Adrenal gland (tissue), 12 donors: Measurements from ENCODE around the gene PRDM12. TPM values are rescaled to one million over a fixed set of nuclear protein-coding genes. Genes with fewer than 3 reads are reported as not detected.

Experiments used
- DNase-seq, 7 donors: peaks; one replicate each; pipeline ENCODE4 v3.0.0-alpha.2; 2019 to 2020
- H3K27ac ChIP-seq, 5 donors: fragments of 200-600 bp; sonication (generic) in 4 of 5; 1 replicate in 3 of 5; 2 replicates in 2 of 5; pipeline versions ENCODE4 v1.5.1 to v1.8.0; 2016 to 2020; ENCODE audit warnings: mild to moderate bottlenecking in 1 of 5
- H3K27me3 ChIP-seq: fragments of 200-600 bp; 2 replicates; pipeline ENCODE4 v1.8.0; 2021
- H3K36me3 ChIP-seq, 2 donors: fragments of 200-600 bp; replicated peaks in 1 of 2; 1 replicate in 1 of 2; 2 replicates in 1 of 2; pipeline versions ENCODE4 v1.5.1 to v1.8.0; 2018 to 2022
- H3K4me1 ChIP-seq, 2 donors: fragments of 200-600 bp; replicated peaks in 1 of 2; 1 replicate in 1 of 2; 2 replicates in 1 of 2; pipeline versions ENCODE4 v1.5.1 to v1.8.0; 2018 to 2021
- H3K4me3 ChIP-seq, 4 donors: fragments of 200-600 bp; sonication (generic) in 3 of 4; one replicate each; pipeline ENCODE4 v1.5.1; 2016 to 2018
- H3K9me3 ChIP-seq, 3 donors: fragments of 200-600 bp; sonication (generic) in 1 of 3; replicated peaks in 1 of 3; 1 replicate in 2 of 3; 2 replicates in 1 of 3; pipeline versions ENCODE4 v1.5.1 to v1.8.0; 2016 to 2021
- POLR2A ChIP-seq, 2 donors: fragments of 450-650 bp; IDR thresholded peaks; one replicate each; pipeline ENCODE4 v1.6.1; 2017; ENCODE audit warnings: antibody characterized with exemption in 2 of 2, mild to moderate bottlenecking in 2 of 2, moderate library complexity in 1 of 2
- WGBS, 4 donors: extraction: QIAGEN DNeasy Blood & Tissue Kit in 2 of 4; methylation state at CpG; one replicate each; pipeline versions ENCODE4 v1.1.5 to v1.1.7; 2013 to 2017; 5-methylcytosine and 5-hydroxymethylcytosine counted together
- intact Hi-C, 2 donors: fragments of 100-400 bp; cut with DNase I; formaldehyde crosslinking; loops; one replicate each; pipeline versions ENCODE4 v1.14.1 to v1.15.0; 2022 to 2023
- polyA plus RNA-seq, 3 donors: library from polyadenylated mRNA; stranded (reverse); fragments of 200-250 nt in 2 of 3; fragments of 350-450 nt in 1 of 3; fragmentation: Illumina TruSeq in 1 of 3; extraction: RNeasy Lipid Tissue Mini Kit (QIAGEN cat#74804) in 1 of 3; gene quantifications; one replicate each; pipeline ENCODE4 v1.2.3, GENCODE V29; 2013 to 2014
- total RNA-seq, 9 donors: library from RNA; depleted of rRNA in 4 of 9; stranded (reverse); fragments of >200 nt in 4 of 9; fragments of 120-200 nt in 1 of 9; fragmentation: NEBNext Ultra II Directional in 1 of 9; extraction: Animal tissue kit (Norgen Biotek cat#: 25700) in 1 of 9; gene quantifications; one replicate each; pipeline versions ENCODE4 v1.1.0 to v1.2.4, GENCODE V29; 2013 to 2023
- TF ChIP-seq, protein P1 (sequence below), 6 experiments: fragments of 450-650 bp in 4 of 6; fragments of 200-600 bp in 2 of 6; sonication (generic) in 1 of 6; IDR thresholded peaks; 1 replicate in 5 of 6; 2 replicates in 1 of 6; pipeline versions ENCODE4 v1.5.1 to v1.8.0; 2016 to 2021; ENCODE audit warnings: antibody characterized with exemption in 6 of 6, mild to moderate bottlenecking in 2 of 6, moderate library complexity in 1 of 6
- donor health status: healthy with polysubstance abuse.
- donor health status: Bipolar disorder and iron deficiency.
- donor health status: DM: yes; HTN: yes; CAD: no.
- donor health status: DM: no; HTN: no; CAD: no.
- donor health status: DM: no; HTN: no; CAD: no.
- donor health status: DM: yes; HTN: yes; CAD: no.

Gene PRDM12
- total and polyA plus RNA-seq, 12 donors = 0.07 to 0.14 (median 0.08) TPM; not detected in 9

DNA sequence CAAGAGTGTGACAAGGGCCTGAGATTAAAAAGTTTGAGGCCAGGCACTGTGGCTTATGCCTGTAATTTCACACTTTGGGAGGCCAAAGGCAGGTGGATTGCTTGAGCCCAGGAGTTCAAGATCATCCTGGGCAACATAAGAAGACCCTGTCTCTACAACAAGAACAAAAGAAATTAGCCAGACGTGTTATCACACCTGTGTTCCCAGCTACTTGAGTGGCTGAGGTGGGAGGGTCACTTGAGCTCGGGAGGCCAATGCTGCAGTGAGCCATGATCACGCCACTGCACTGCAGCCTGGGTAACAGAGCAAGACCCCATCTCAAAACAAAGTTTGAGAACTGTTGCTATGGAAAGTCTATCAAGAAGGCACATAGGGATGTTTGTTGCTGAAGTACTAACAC lies 54.2 kb downstream of the PRDM12 start:
- no peaks in the 10 kb centered on the region for H3K27me3 ChIP-seq
- WGBS, 4 donors = 87 to 92% (median 90%) methylated on average over 3 of the region's 3 CpGs
- H3K36me3 ChIP-seq = no peaks in the 10 kb centered on the region
- TF ChIP-seq, protein P1, sequence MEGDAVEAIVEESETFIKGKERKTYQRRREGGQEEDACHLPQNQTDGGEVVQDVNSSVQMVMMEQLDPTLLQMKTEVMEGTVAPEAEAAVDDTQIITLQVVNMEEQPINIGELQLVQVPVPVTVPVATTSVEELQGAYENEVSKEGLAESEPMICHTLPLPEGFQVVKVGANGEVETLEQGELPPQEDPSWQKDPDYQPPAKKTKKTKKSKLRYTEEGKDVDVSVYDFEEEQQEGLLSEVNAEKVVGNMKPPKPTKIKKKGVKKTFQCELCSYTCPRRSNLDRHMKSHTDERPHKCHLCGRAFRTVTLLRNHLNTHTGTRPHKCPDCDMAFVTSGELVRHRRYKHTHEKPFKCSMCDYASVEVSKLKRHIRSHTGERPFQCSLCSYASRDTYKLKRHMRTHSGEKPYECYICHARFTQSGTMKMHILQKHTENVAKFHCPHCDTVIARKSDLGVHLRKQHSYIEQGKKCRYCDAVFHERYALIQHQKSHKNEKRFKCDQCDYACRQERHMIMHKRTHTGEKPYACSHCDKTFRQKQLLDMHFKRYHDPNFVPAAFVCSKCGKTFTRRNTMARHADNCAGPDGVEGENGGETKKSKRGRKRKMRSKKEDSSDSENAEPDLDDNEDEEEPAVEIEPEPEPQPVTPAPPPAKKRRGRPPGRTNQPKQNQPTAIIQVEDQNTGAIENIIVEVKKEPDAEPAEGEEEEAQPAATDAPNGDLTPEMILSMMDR (IDR thresholded peaks at IDR 0.05) = no peak
- TF ChIP-seq POLR2A (IDR thresholded peaks at IDR 0.05) = no peak
- peaks cover 18 to 31% of the 10 kb centered on the region in 2 donors for H3K4me1 ChIP-seq
- H3K9me3 ChIP-seq = no peaks in the 10 kb centered on the region
- intact Hi-C loops = loop anchor here in 1 of 2 donors (10.0 kb wide), 1 partner anchor 46 kb away; no protein-coding TSS in a partner anchor
- H3K4me3 ChIP-seq = no peak overlapping the region
- H3K27ac ChIP-seq = no peak overlapping the region
- DNase-seq = peak in 1 of 7 donors; percentile 14

DNA sequence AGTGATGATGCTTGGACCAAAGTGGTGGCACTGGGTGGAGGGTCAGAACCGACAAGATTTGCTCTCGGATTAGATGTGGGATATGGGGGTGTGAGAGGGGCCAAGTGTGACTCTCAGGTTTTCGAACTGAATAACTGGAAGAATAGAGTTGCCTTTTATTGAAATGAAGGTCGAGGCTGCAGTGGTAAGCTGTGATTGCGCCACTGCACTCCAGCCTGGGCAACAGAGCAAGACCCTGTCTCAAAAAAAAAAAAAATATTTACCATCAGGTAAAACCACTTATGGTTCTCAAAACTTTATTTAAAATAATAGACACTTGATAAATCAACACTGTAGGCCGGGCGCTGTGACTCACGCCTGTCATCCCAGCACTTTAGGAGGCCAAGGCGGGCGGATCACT lies 56.4 kb downstream of the PRDM12 start:
- intact Hi-C loops = no loop called here
- H3K27me3 ChIP-seq = no peaks in the 10 kb centered on the region
- 94 to 98% (median 95%) methylated on average over 10 of the region's 10 CpGs for WGBS, 4 donors
- H3K4me1 ChIP-seq = peaks cover 6 to 18% of the 10 kb centered on the region in 2 donors
- TF ChIP-seq, protein P1 (IDR thresholded peaks at IDR 0.05) = no peak
- TF ChIP-seq POLR2A (IDR thresholded peaks at IDR 0.05) = no peak
- no peaks in the 10 kb centered on the region for H3K36me3 ChIP-seq
- H3K9me3 ChIP-seq = no peaks in the 10 kb centered on the region
- DNase-seq = peak in 1 of 7 donors; percentile 48
- no peak overlapping the region for H3K27ac ChIP-seq
- H3K4me3 ChIP-seq = no peak overlapping the region

DNA sequence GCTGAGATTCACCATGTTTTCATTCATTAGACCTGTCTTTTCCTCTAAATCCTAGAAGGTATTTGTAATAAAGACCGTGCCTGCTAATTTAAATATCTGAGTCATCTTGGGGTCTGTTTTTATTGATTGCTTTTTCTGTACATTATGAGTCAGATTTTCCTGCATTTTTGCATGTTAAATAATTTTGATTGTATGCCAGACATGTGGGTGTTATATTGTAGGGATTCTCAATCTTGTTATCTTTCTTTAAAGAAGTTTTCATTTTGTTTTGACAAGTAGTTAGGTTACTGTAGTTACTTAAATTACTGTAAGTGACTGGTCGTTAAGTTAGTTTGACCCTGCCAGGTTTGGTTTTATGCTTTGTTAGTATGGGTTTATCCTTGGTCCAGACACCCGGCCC lies 64.3 kb downstream of the PRDM12 start:
- H3K27me3 ChIP-seq = no peaks in the 10 kb centered on the region
- no peak for DNase-seq
- intact Hi-C loops = no loop called here
- no peaks in the 10 kb centered on the region for H3K36me3 ChIP-seq
- peaks cover 9 to 18% of the 10 kb centered on the region in 2 donors for H3K4me1 ChIP-seq
- no peaks in the 10 kb centered on the region for H3K9me3 ChIP-seq
- H3K27ac ChIP-seq = no peak overlapping the region
- H3K4me3 ChIP-seq = no peak overlapping the region
- 74 to 78% (median 78%) methylated on average over 3 of the region's 3 CpGs for WGBS, 4 donors
- TF ChIP-seq, protein P1 (IDR thresholded peaks at IDR 0.05) = no peak
- TF ChIP-seq POLR2A (IDR thresholded peaks at IDR 0.05) = no peak

DNA sequence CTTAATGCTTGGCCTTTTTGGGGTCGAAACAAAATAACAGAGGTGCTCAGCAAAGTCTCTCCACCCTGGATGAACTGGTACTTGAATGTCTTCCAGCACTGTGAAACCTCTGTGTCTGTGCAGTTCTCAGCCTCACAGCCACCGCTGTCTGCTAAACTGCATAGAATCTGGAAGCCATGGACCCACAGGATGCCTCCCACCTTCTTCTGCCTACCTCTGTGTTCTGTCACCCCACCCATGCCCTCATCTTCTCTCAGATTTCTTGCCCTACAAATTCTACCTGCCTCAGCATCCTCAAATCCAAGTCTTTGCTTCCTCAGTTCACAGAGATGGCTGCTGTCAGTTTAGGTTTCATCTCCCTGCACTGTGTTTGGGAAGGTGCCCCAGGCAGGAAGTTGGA lies 64.8 kb downstream of the PRDM12 start:
- H3K36me3 ChIP-seq = no peaks in the 10 kb centered on the region
- WGBS, 4 donors = 93 to 100% (median 94%) methylated on average over 2 of the region's 2 CpGs
- TF ChIP-seq, protein P1 (IDR thresholded peaks at IDR 0.05) = no peak
- no peak for TF ChIP-seq POLR2A (IDR thresholded peaks at IDR 0.05)
- H3K27me3 ChIP-seq = no peaks in the 10 kb centered on the region
- peaks cover 9 to 18% of the 10 kb centered on the region in 2 donors for H3K4me1 ChIP-seq
- H3K27ac ChIP-seq = no peak overlapping the region
- DNase-seq = no peak
- intact Hi-C loops = no loop called here
- no peaks in the 10 kb centered on the region for H3K9me3 ChIP-seq
- H3K4me3 ChIP-seq = no peak overlapping the region
